Measurements from ENCODE around the gene ARL2BP. TPM values are rescaled to one million over a fixed set of nuclear protein-coding genes. Genes with fewer than 3 reads are reported as not detected.

Gene ARL2BP
- polyA plus RNA-seq, 1 donor (not counting 4 experiments of a cell fraction or from before 2014, with no cell fraction given) = 98.0 TPM

GRCh38 chr16:57263541-57264351 is 18.7 kb downstream of the ARL2BP start:
- Histone ChIP-seq H3K9me3 (ENCODE audit: control insufficient read depth, low read depth, low read length) (no peaks in the 10 kb centered on the region), H3K4me2 (ENCODE audit: control insufficient read depth, extremely low read depth, insufficient read depth, low read depth, low read length) (no peak overlapping the region), H3K4me1 (ENCODE audit: control insufficient read depth, extremely low read depth, insufficient read depth, low read length) (peaks cover 68% of the 10 kb centered on the region), H3K9ac (ENCODE audit: control insufficient read depth, extremely low read depth, insufficient read depth, low read length) (no peak overlapping the region), H4K20me1 (ENCODE audit: control insufficient read depth, extremely low read depth, insufficient read depth, low read length) (no peaks in the 10 kb centered on the region), H3K79me2 (ENCODE audit: control insufficient read depth, insufficient read depth, low read length) (no peaks in the 10 kb centered on the region), H3K9me1 (ENCODE audit: control insufficient read depth, extremely low read depth, insufficient read depth, low read length) (peaks cover 2% of the 10 kb centered on the region), H2AFZ (ENCODE audit: control insufficient read depth, low read length) (peak overlapping the region; percentile 84), H3K27ac (ENCODE audit: control insufficient read depth, insufficient read depth, low read length) (peak overlapping the region; percentile 63), H3K36me3 (ENCODE audit: control insufficient read depth in 2 of 2, extremely low read depth in 1 of 2, insufficient read depth in 2 of 2, low read length in 2 of 2) (no peaks in the 10 kb centered on the region), H3K27me3 (ENCODE audit: control insufficient read depth, extremely low read depth, insufficient read depth, low read length) (no peaks in the 10 kb centered on the region), H3K4me3 (ENCODE audit: control insufficient read depth in 2 of 3, extremely low read depth in 1 of 3, insufficient read depth in 2 of 3, low read depth in 1 of 3, low read length in 3 of 3) (no peak overlapping the region)
- FAIRE-seq (peak; percentile 5), DNase-seq (ENCODE audit: low read depth, low spot score) (no peak)
- TF ChIP-seq CTCF (optimal IDR thresholded peaks at IDR 0.05 in 1 of 3, IDR thresholded peaks at IDR 0.05 in 1 of 3, conservative IDR thresholded peaks at IDR 0.05 in 1 of 3; ENCODE audit: extremely low read depth in 1 of 3, insufficient read depth in 2 of 3, low read length in 3 of 3) (no peak), EZH2 (IDR thresholded peaks at IDR 0.05; ENCODE audit: low read length) (no peak)
- dilution Hi-C loops (cut with MboI; ENCODE audit: extremely low pct_ligation_motif_present, low sequenced_read_pairs) = no loop called here

GRCh38 chr16:57264381-57264780 is 19.3 kb downstream of the ARL2BP start:
- no peaks in the 10 kb centered on the region for H3K27me3 ChIP-seq (ENCODE audit: control insufficient read depth, extremely low read depth, insufficient read depth, low read length)
- H4K20me1 ChIP-seq (ENCODE audit: control insufficient read depth, extremely low read depth, insufficient read depth, low read length) = no peaks in the 10 kb centered on the region
- H3K4me1 ChIP-seq (ENCODE audit: control insufficient read depth, extremely low read depth, insufficient read depth, low read length) = peaks cover 68% of the 10 kb centered on the region
- H3K4me3 ChIP-seq (ENCODE audit: control insufficient read depth in 2 of 3, extremely low read depth in 1 of 3, insufficient read depth in 2 of 3, low read depth in 1 of 3, low read length in 3 of 3) = no peak overlapping the region
- TF ChIP-seq CTCF (optimal IDR thresholded peaks at IDR 0.05 in 1 of 3, IDR thresholded peaks at IDR 0.05 in 1 of 3, conservative IDR thresholded peaks at IDR 0.05 in 1 of 3; ENCODE audit: extremely low read depth in 1 of 3, insufficient read depth in 2 of 3, low read length in 3 of 3) (no peak), EZH2 (IDR thresholded peaks at IDR 0.05; ENCODE audit: low read length) (no peak)
- DNase-seq (ENCODE audit: low read depth, low spot score) (no peak), FAIRE-seq (no peak)
- no peak overlapping the region for H3K4me2 ChIP-seq (ENCODE audit: control insufficient read depth, extremely low read depth, insufficient read depth, low read depth, low read length)
- peaks cover 2% of the 10 kb centered on the region for H3K9me1 ChIP-seq (ENCODE audit: control insufficient read depth, extremely low read depth, insufficient read depth, low read length)
- H2AFZ ChIP-seq (ENCODE audit: control insufficient read depth, low read length) = no peak overlapping the region
- H3K36me3 ChIP-seq (ENCODE audit: control insufficient read depth in 2 of 2, extremely low read depth in 1 of 2, insufficient read depth in 2 of 2, low read length in 2 of 2) = no peaks in the 10 kb centered on the region
- H3K9me3 ChIP-seq (ENCODE audit: control insufficient read depth, low read depth, low read length) = no peaks in the 10 kb centered on the region
- dilution Hi-C loops (cut with MboI; ENCODE audit: extremely low pct_ligation_motif_present, low sequenced_read_pairs) = no loop called here
- no peak overlapping the region for H3K27ac ChIP-seq (ENCODE audit: control insufficient read depth, insufficient read depth, low read length)
- no peak overlapping the region for H3K9ac ChIP-seq (ENCODE audit: control insufficient read depth, extremely low read depth, insufficient read depth, low read length)
- H3K79me2 ChIP-seq (ENCODE audit: control insufficient read depth, insufficient read depth, low read length) = no peaks in the 10 kb centered on the region

Measured in keratinocyte (primary cell).